Measurements from ENCODE around the gene CADM1.

DNA sequence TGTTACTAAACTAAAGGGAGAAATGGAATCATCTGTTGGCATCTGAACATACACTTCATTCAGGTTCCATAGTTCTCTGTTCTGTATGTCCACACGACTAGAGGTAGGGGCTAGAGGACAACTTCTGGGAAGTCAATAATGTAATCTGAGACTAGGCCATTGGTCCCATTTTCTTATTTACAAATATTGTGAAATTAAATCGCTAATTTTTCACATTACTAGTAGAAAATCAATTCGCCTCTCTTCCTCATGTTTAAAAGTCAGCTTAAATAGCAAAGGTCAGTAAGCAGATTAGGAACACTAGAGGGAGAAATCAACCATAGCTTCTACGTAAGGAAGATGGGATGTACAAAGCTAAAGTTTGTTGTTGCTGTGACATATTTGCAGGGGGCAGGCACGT, 59.7 kb downstream of the CADM1 start:
- TF ChIP-seq, protein P1, sequence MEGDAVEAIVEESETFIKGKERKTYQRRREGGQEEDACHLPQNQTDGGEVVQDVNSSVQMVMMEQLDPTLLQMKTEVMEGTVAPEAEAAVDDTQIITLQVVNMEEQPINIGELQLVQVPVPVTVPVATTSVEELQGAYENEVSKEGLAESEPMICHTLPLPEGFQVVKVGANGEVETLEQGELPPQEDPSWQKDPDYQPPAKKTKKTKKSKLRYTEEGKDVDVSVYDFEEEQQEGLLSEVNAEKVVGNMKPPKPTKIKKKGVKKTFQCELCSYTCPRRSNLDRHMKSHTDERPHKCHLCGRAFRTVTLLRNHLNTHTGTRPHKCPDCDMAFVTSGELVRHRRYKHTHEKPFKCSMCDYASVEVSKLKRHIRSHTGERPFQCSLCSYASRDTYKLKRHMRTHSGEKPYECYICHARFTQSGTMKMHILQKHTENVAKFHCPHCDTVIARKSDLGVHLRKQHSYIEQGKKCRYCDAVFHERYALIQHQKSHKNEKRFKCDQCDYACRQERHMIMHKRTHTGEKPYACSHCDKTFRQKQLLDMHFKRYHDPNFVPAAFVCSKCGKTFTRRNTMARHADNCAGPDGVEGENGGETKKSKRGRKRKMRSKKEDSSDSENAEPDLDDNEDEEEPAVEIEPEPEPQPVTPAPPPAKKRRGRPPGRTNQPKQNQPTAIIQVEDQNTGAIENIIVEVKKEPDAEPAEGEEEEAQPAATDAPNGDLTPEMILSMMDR (IDR thresholded peaks at IDR 0.05): peak; percentile 4 to 29 (median 19)
- no peak for TF ChIP-seq POLR2A (IDR thresholded peaks at IDR 0.05)

Data from right lobe of liver (tissue), 4 donors.